ENCODE measurements around the gene LRRC3.

LRRC3 gene

GRCh38 chr21:44425895-44426662, 29.2 kb upstream of the LRRC3 start:
- no peak overlapping the region for H3K4me3 ChIP-seq (ENCODE audit: low read length)
- DNase-seq (ENCODE audit: low read depth) = no peak
- TF ChIP-seq CTCF (IDR thresholded peaks at IDR 0.05; ENCODE audit: insufficient read depth, low read depth, low read length, missing control alignments) = no peak

GRCh38 chr21:44426663-44427191, 28.6 kb upstream of the LRRC3 start:
- no peak for DNase-seq (ENCODE audit: low read depth)
- no peak for TF ChIP-seq CTCF (IDR thresholded peaks at IDR 0.05; ENCODE audit: insufficient read depth, low read depth, low read length, missing control alignments)
- H3K4me3 ChIP-seq (ENCODE audit: low read length) = no peak overlapping the region

- DNase-seq (ENCODE audit: low read depth) = no peak
- TF ChIP-seq CTCF (IDR thresholded peaks at IDR 0.05; ENCODE audit: insufficient read depth, low read depth, low read length, missing control alignments) = no peak
- no peak overlapping the region for H3K4me3 ChIP-seq (ENCODE audit: low read length)
Measured at GRCh38 chr21:44427241-44428120, 27.8 kb upstream of the LRRC3 start.

- H3K4me3 ChIP-seq (ENCODE audit: low read length) = no peak overlapping the region
- no peak for TF ChIP-seq CTCF (IDR thresholded peaks at IDR 0.05; ENCODE audit: insufficient read depth, low read depth, low read length, missing control alignments)
- peak; percentile 3 for DNase-seq (ENCODE audit: low read depth)
Measured at GRCh38 chr21:44428281-44428960, 26.9 kb upstream of the LRRC3 start.

GRCh38 chr21:44429894-44430293, 25.4 kb upstream of the LRRC3 start:
- TF ChIP-seq CTCF (IDR thresholded peaks at IDR 0.05; ENCODE audit: insufficient read depth, low read depth, low read length, missing control alignments) = no peak
- H3K4me3 ChIP-seq (ENCODE audit: low read length) = no peak overlapping the region
- no peak for DNase-seq (ENCODE audit: low read depth)

GRCh38 chr21:44431300-44431699, 24.0 kb upstream of the LRRC3 start:
- no peak for TF ChIP-seq CTCF (IDR thresholded peaks at IDR 0.05; ENCODE audit: insufficient read depth, low read depth, low read length, missing control alignments)
- no peak for DNase-seq (ENCODE audit: low read depth)
- no peak overlapping the region for H3K4me3 ChIP-seq (ENCODE audit: low read length)

Measured in epithelial cell of esophagus (primary cell).